H1 (cell line): ENCODE data around the gene COX7A2. TPM values are rescaled to one million over a fixed set of nuclear protein-coding genes. Genes with fewer than 3 reads are reported as not detected.

ENCODE experiments used
- CTCF ChIA-PET: fragments of 300-600 bp; sonication (Branson Sonifier 250); formaldehyde crosslinking; loops from one replicate; lab custom pipeline; 2021; ENCODE audit not compliant: partially characterized antibody; lab: Charles Lee
- POLR2A ChIA-PET: fragments of 300-600 bp; sonication (Branson Sonifier 250); formaldehyde crosslinking; loops from one replicate; lab custom pipeline; 2021; ENCODE audit warnings: inconsistent platforms; ENCODE audit not compliant: partially characterized antibody; lab: Charles Lee
- DNase-seq, 2 experiments: peaks; one replicate each; pipeline versions ENCODE4 v3.0.0 to v3.0.0-alpha.2; 2010 to 2022; ENCODE audit warnings: low spot score in 2 of 2, low read depth in 1 of 2, mixed read lengths in 1 of 2
- FAIRE-seq: peaks from 2 replicates; lab custom pipeline; 2011; peaks lifted over from hg19 to GRCh38; lab: Jason Lieb, UNC
- H2AFZ ChIP-seq: 2 replicates; pipeline ENCODE4 v1.8.1; 2012; ENCODE audit warnings: low read length, inconsistent platforms
- H2AK5ac ChIP-seq: 2 replicates; pipeline ENCODE4 v1.6.1; 2013; ENCODE audit warnings: low read depth, low read length
- H2BK120ac ChIP-seq: replicated peaks from 2 replicates; pipeline ENCODE3; 2013; ENCODE audit warnings: low read depth, low read length, inconsistent platforms
- H2BK12ac ChIP-seq: 2 replicates; pipeline ENCODE4 v1.6.1; 2013; ENCODE audit warnings: low read depth, low read length
- H2BK15ac ChIP-seq: 2 replicates; pipeline ENCODE4 v1.6.1; 2013; ENCODE audit warnings: low read length
- H2BK20ac ChIP-seq: 2 replicates; pipeline ENCODE4 v1.6.1; 2013; ENCODE audit warnings: low read length
- H2BK5ac ChIP-seq: 2 replicates; pipeline ENCODE4 v1.6.1; 2013; ENCODE audit warnings: low read depth, low read length
- H3K14ac ChIP-seq: 2 replicates; pipeline ENCODE4 v1.6.1; 2013; ENCODE audit warnings: inconsistent platforms; ENCODE audit not compliant: insufficient read length
- H3K18ac ChIP-seq: 2 replicates; pipeline ENCODE4 v1.6.1; 2013; ENCODE audit warnings: low read length; ENCODE audit errors: extremely low read depth
- H3K23ac ChIP-seq: 2 replicates; pipeline ENCODE4 v1.6.1; 2013; ENCODE audit warnings: inconsistent platforms; ENCODE audit not compliant: insufficient read length
- H3K23me2 ChIP-seq: 2 replicates; pipeline ENCODE4 v1.6.1; 2013; ENCODE audit warnings: low read depth, low read length
- H3K27ac ChIP-seq: 2 replicates; pipeline ENCODE4 v1.6.1; 2011; ENCODE audit warnings: low read depth, low read length, inconsistent platforms
- H3K27me3 ChIP-seq, 4 experiments: replicated peaks in 1 of 4; 1 replicate in 1 of 4; 2 replicates in 3 of 4; pipeline versions ENCODE4 v1.6.1 to v1.8.1; 2011 to 2013; ENCODE audit warnings: low read length in 3 of 4, mild to moderate bottlenecking in 3 of 4, inconsistent platforms in 2 of 4, mixed read lengths in 2 of 4, moderate library complexity in 1 of 4; ENCODE audit not compliant: control insufficient read depth in 3 of 4, insufficient read depth in 3 of 4; ENCODE audit errors: extremely low read depth in 1 of 4
- H3K36me3 ChIP-seq, 4 experiments: 2 replicates each; pipeline versions ENCODE4 v1.6.1 to v1.8.1; 2011 to 2013; ENCODE audit warnings: mild to moderate bottlenecking in 4 of 4, low read length in 3 of 4, moderate library complexity in 2 of 4, control low read depth in 1 of 4, inconsistent platforms in 1 of 4; ENCODE audit not compliant: insufficient read depth in 4 of 4, control insufficient read depth in 2 of 4
- H3K4ac ChIP-seq: replicated peaks from 2 replicates; pipeline ENCODE3; 2013; ENCODE audit warnings: low read length, low read depth, mixed read lengths, inconsistent platforms; ENCODE audit not compliant: insufficient read length
- H3K4me1 ChIP-seq, 4 experiments: replicated peaks in 1 of 4; 1 replicate in 1 of 4; 2 replicates in 3 of 4; pipeline versions ENCODE4 v1.6.1 to v1.8.1; 2011 to 2013; ENCODE audit warnings: low read length in 3 of 4, inconsistent platforms in 2 of 4, mixed read lengths in 1 of 4; ENCODE audit not compliant: insufficient read depth in 4 of 4, control insufficient read depth in 3 of 4
- H3K4me2 ChIP-seq, 2 experiments: 2 replicates each; pipeline versions ENCODE4 v1.6.1 to v1.8.1; 2011 to 2013; ENCODE audit warnings: low read depth in 2 of 2, low read length in 2 of 2, control low read depth in 1 of 2, inconsistent platforms in 1 of 2, mild to moderate bottlenecking in 1 of 2; ENCODE audit not compliant: insufficient read depth in 1 of 2
- H3K4me3 ChIP-seq, 4 experiments: fragments of 200-600, 300-600 bp in 1 of 4; sonication (generic), shearing (Covaris generic), sonication (Bioruptor Twin) in 1 of 4; 2 replicates each; pipeline versions ENCODE4 v1.5.1 to v1.8.1; 2011 to 2016; ENCODE audit warnings: low read length in 4 of 4, low read depth in 3 of 4, control low read depth in 2 of 4, inconsistent platforms in 2 of 4, mild to moderate bottlenecking in 2 of 4, mixed read lengths in 1 of 4, moderate library complexity in 1 of 4; ENCODE audit not compliant: insufficient read depth in 2 of 4; ENCODE audit errors: extremely low read depth in 1 of 4
- H3K56ac ChIP-seq: replicated peaks from 2 replicates; pipeline ENCODE3; 2013; ENCODE audit warnings: low read depth, mild to moderate bottlenecking, mixed read lengths, low read length, inconsistent platforms; ENCODE audit not compliant: insufficient read length
- H3K79me1 ChIP-seq: 2 replicates; pipeline ENCODE4 v1.6.1; 2013; ENCODE audit warnings: low read depth, low read length, control low read depth
- H3K79me2 ChIP-seq, 2 experiments: 2 replicates each; pipeline versions ENCODE4 v1.6.1 to v1.8.1; 2012 to 2013; ENCODE audit warnings: low read length in 2 of 2, mild to moderate bottlenecking in 2 of 2, inconsistent platforms in 1 of 2; ENCODE audit not compliant: insufficient read depth in 2 of 2, control insufficient read depth in 1 of 2
- H3K9ac ChIP-seq, 4 experiments: replicated peaks in 1 of 4; 1 replicate in 1 of 4; 2 replicates in 3 of 4; pipeline versions ENCODE4 v1.6.1 to v1.8.1; 2011 to 2013; ENCODE audit warnings: low read depth in 3 of 4, low read length in 3 of 4, control low read depth in 2 of 4, mild to moderate bottlenecking in 2 of 4, moderate library complexity in 2 of 4, inconsistent platforms in 1 of 4; ENCODE audit errors: extremely low read depth in 1 of 4
- H3K9me3 ChIP-seq, 2 experiments: 2 replicates each; pipeline versions ENCODE4 v1.6.1 to v1.8.1; 2012 to 2013; ENCODE audit warnings: mild to moderate bottlenecking in 2 of 2, moderate library complexity in 2 of 2, control low read depth in 1 of 2, inconsistent platforms in 1 of 2, low read depth in 1 of 2, low read length in 1 of 2, mixed read lengths in 1 of 2; ENCODE audit not compliant: insufficient read depth in 2 of 2
- H4K20me1 ChIP-seq, 2 experiments: replicated peaks in 1 of 2; 2 replicates each; pipeline versions ENCODE3 to v1.8.1; 2011 to 2013; ENCODE audit warnings: inconsistent platforms in 2 of 2, low read length in 2 of 2, mild to moderate bottlenecking in 1 of 2; ENCODE audit not compliant: insufficient read depth in 2 of 2, control insufficient read depth in 1 of 2
- H4K5ac ChIP-seq: 2 replicates; pipeline ENCODE4 v1.6.1; 2013; ENCODE audit warnings: low read length, low read depth, mixed read lengths, inconsistent platforms; ENCODE audit not compliant: insufficient read length
- H4K8ac ChIP-seq: 2 replicates; pipeline ENCODE4 v1.8.0; 2013; ENCODE audit warnings: mild to moderate bottlenecking, moderate library complexity, low read length, inconsistent platforms; ENCODE audit not compliant: insufficient read depth; ENCODE audit errors: extremely low read depth
- H4K91ac ChIP-seq: replicated peaks from 2 replicates; pipeline ENCODE3; 2013; ENCODE audit warnings: low read length, mixed read lengths, inconsistent platforms; ENCODE audit not compliant: insufficient read length
- CTCF ChIP-seq, 3 experiments: IDR thresholded peaks; 1 replicate in 2 of 3; 2 replicates in 1 of 3; pipeline versions ENCODE4 v1.5.1 to v1.6.1; 2011; ENCODE audit warnings: low read length in 3 of 3, mild to moderate bottlenecking in 3 of 3, inconsistent platforms in 2 of 3, low read depth in 1 of 3, moderate library complexity in 1 of 3; ENCODE audit not compliant: insufficient read depth in 1 of 3; ENCODE audit errors: control extremely low read depth in 1 of 3
- POLR2AphosphoS5 ChIP-seq: IDR thresholded peaks from 2 replicates; pipeline ENCODE4 v1.6.1; 2011; ENCODE audit warnings: low read depth, low read length
- POU5F1 ChIP-seq: IDR thresholded peaks from 2 replicates; pipeline ENCODE4 v1.6.1; 2011; ENCODE audit warnings: low read depth, mild to moderate bottlenecking, low read length, moderate library complexity
- RAD21 ChIP-seq, 2 experiments: IDR thresholded peaks in 1 of 2; conservative IDR thresholded peaks in 1 of 2; 2 replicates each; pipeline ENCODE4 v1.6.1; 2011; ENCODE audit warnings: low read depth in 2 of 2, low read length in 2 of 2, improper control_type of control experiment in 1 of 2, inconsistent platforms in 1 of 2, mild to moderate bottlenecking in 1 of 2, moderate library complexity in 1 of 2
- WGBS, 2 experiments: shearing (Covaris generic) in 1 of 2; methylation state at CpG; one replicate each; pipeline versions ENCODE4 v1.1.6 to v1.1.7; 2013 to 2015; ENCODE audit warnings: low lambda C conversion rate in 2 of 2, mixed read lengths in 2 of 2, inconsistent platforms in 1 of 2, low coverage in 1 of 2, missing lambda C conversion rate in 1 of 2; ENCODE audit not compliant: insufficient replicate concordance in 2 of 2, insufficient coverage in 1 of 2, insufficient read length in 1 of 2; ENCODE audit errors: extremely low coverage in 1 of 2, missing lambda C conversion rate in 1 of 2; 5-methylcytosine and 5-hydroxymethylcytosine counted together
- polyA plus RNA-seq, 7 experiments: library from polyadenylated mRNA; depleted of rRNA in 3 of 7; stranded (reverse) in 5 of 7; unstranded in 2 of 7; fragments of >200 nt in 5 of 7; fragments of 200-250 nt in 2 of 7; gene quantifications; 1 replicate in 5 of 7; 2 replicates in 1 of 7; 4 replicates in 1 of 7; pipeline versions ENCODE4 v1.2.1 to v1.2.3, GENCODE V29; 2011 to 2013; ENCODE audit warnings: missing spikeins in 2 of 7, mixed read lengths in 2 of 7
- total RNA-seq: library from RNA; stranded (reverse); fragmentation: NEBNext Ultra II Directional; extraction: Animal tissue kit (Norgen Biotek cat#: 25700); gene quantifications from 2 replicates; pipeline ENCODE4 v1.2.1, GENCODE V29; 2021

COX7A2 gene
- total and polyA plus RNA-seq, 2 of the 8 experiments (the other 6 are each of a cell fraction or from before 2014, with no cell fraction given) = 262 to 468 TPM

- FAIRE-seq (no peak), DNase-seq (no peak)
- no peak overlapping the region for H2BK120ac ChIP-seq
- no peak overlapping the region for H3K14ac ChIP-seq
- no peak overlapping the region for H2BK20ac ChIP-seq
- H3K18ac ChIP-seq = no peak overlapping the region
- no peak overlapping the region for H4K91ac ChIP-seq
- no peak overlapping the region; a peak in 2 of 8 replicates for H3K4me3 ChIP-seq
- no peak overlapping the region for H3K27ac ChIP-seq
- H3K4me1 ChIP-seq = peaks cover 3 to 12% (median 9%) of the 10 kb centered on the region in 4 experiments; a peak in 5 of 7 replicates
- no peaks in the 10 kb centered on the region for H3K79me2 ChIP-seq
- no peaks in the 10 kb centered on the region for H4K20me1 ChIP-seq
- H3K23me2 ChIP-seq = peaks cover 3% of the 10 kb centered on the region; the same call in 1 of the 2 replicates
- H4K5ac ChIP-seq = no peak overlapping the region
- no peaks in the 10 kb centered on the region for H3K36me3 ChIP-seq
- ChIA-PET CTCF (interaction anchor here (1.0 kb wide), 2 partner anchors 18 to 1474 kb away, joined by 4 to 5 read pairs; no protein-coding TSS in a partner anchor), POLR2A (interaction anchor here (0.7 kb wide), 1 partner anchor 432 kb away, joined by 3 read pairs; no protein-coding TSS in a partner anchor)
- no peaks in the 10 kb centered on the region for H3K9me3 ChIP-seq
- no peak overlapping the region for H2BK5ac ChIP-seq
- no peak overlapping the region for H3K9ac ChIP-seq
- WGBS, 2 experiments = 0% methylated on average over 1 of the region's 1 CpG; no CpG with 5 or more reads in 1 of the 2 experiments
- H2AK5ac ChIP-seq = no peak overlapping the region
- no peak overlapping the region for H2AFZ ChIP-seq
- no peak overlapping the region for H3K56ac ChIP-seq
- H2BK12ac ChIP-seq = no peak overlapping the region
- peak overlapping the region; percentile 22 to 44; a peak in 2 of 4 replicates for H3K4me2 ChIP-seq
- H3K4ac ChIP-seq = no peak overlapping the region
- H3K79me1 ChIP-seq = no peaks in the 10 kb centered on the region
- peaks cover 2 to 8% (median 7%) of the 10 kb centered on the region in 4 experiments for H3K27me3 ChIP-seq
- H2BK15ac ChIP-seq = no peak overlapping the region
- H3K23ac ChIP-seq = no peak overlapping the region
- H4K8ac ChIP-seq = no peak overlapping the region
- no peak for TF ChIP-seq CTCF (IDR thresholded peaks at IDR 0.05; ENCODE audit: control extremely low read depth in 1 of 3, insufficient read depth in 1 of 3, low read depth in 1 of 3, low read length in 3 of 3)
- TF ChIP-seq RAD21 (IDR thresholded peaks at IDR 0.05 in 1 of 2, conservative IDR thresholded peaks at IDR 0.05 in 1 of 2; ENCODE audit: low read depth in 2 of 2, low read length in 2 of 2) = no peak
- TF ChIP-seq POLR2AphosphoS5 = no peak
- TF ChIP-seq POU5F1 = peak; percentile 49; the same call in 1 of the 2 replicates
Measured at GRCh38 chr6:75213112-75213511, 30.5 kb downstream of the COX7A2 start.
